Adrenal gland (tissue), 5 donors: Measurements from ENCODE around the gene PDGFRB.

ENCODE experiments used
- CTCF ChIP-seq, 6 experiments: fragments of 450-650 bp in 4 of 6; fragments of 200-600 bp in 2 of 6; sonication (generic) in 1 of 6; IDR thresholded peaks; 1 replicate in 5 of 6; 2 replicates in 1 of 6; pipeline versions ENCODE4 v1.5.1 to v1.8.0; 2016 to 2021; ENCODE audit warnings: antibody characterized with exemption in 6 of 6, mild to moderate bottlenecking in 2 of 6, moderate library complexity in 1 of 6
- POLR2A ChIP-seq, 2 donors: fragments of 450-650 bp; IDR thresholded peaks; one replicate each; pipeline ENCODE4 v1.6.1; 2017; ENCODE audit warnings: antibody characterized with exemption in 2 of 2, mild to moderate bottlenecking in 2 of 2, moderate library complexity in 1 of 2
- donor health status: DM: no; HTN: no; CAD: no.

- TF ChIP-seq CTCF (IDR thresholded peaks at IDR 0.05), result no peak
- TF ChIP-seq POLR2A (IDR thresholded peaks at IDR 0.05), result no peak
Measured at GRCh38 chr5:150182774-150183173, 27.1 kb upstream of the PDGFRB start.
